Breast epithelium (tissue), 3 donors: ENCODE results near the gene RTP2.

Experiments
- POLR2A ChIP-seq: fragments of 450-650 bp; IDR thresholded peaks from one replicate; pipeline ENCODE4 v1.6.1; 2016; ENCODE audit warnings: antibody characterized with exemption, mild to moderate bottlenecking, moderate library complexity
- TF ChIP-seq, protein P1 (sequence below), 3 donors: fragments of 450-650 bp; IDR thresholded peaks; one replicate each; pipeline ENCODE4 v1.5.1; 2016 to 2017; ENCODE audit warnings: antibody characterized with exemption in 3 of 3, mild to moderate bottlenecking in 3 of 3, moderate library complexity in 3 of 3

DNA sequence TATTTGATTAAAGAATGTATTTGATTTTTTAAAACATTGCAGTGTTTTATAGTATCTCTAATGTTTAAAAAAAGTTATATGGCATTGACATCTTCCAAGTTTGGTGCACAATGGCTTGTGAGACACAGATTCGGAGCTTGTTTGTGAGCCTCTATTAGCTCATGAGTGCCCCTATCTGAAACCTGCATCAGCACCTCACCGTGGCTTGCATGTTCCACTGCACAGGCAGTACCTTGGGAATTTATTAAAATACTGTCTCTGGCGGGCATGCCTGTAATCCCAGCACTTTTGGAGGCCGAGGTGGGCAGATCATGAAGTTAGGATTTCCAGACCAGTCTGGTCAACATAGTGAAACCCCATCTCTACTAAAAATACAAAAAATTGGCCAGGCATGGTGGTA is 6.8 kb upstream of the RTP2 start:
- TF ChIP-seq POLR2A, result no peak
- TF ChIP-seq, protein P1, sequence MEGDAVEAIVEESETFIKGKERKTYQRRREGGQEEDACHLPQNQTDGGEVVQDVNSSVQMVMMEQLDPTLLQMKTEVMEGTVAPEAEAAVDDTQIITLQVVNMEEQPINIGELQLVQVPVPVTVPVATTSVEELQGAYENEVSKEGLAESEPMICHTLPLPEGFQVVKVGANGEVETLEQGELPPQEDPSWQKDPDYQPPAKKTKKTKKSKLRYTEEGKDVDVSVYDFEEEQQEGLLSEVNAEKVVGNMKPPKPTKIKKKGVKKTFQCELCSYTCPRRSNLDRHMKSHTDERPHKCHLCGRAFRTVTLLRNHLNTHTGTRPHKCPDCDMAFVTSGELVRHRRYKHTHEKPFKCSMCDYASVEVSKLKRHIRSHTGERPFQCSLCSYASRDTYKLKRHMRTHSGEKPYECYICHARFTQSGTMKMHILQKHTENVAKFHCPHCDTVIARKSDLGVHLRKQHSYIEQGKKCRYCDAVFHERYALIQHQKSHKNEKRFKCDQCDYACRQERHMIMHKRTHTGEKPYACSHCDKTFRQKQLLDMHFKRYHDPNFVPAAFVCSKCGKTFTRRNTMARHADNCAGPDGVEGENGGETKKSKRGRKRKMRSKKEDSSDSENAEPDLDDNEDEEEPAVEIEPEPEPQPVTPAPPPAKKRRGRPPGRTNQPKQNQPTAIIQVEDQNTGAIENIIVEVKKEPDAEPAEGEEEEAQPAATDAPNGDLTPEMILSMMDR (IDR thresholded peaks at IDR 0.05), result no peak
